AG04450 (cell line): ENCODE results near the gene TIMELESS. TPM values are rescaled to one million over a fixed set of nuclear protein-coding genes. Genes with fewer than 3 reads are reported as not detected.

Experiments
- CTCF ChIA-PET: fragments of 300-600, 350-600 bp; formaldehyde crosslinking; extraction: SDS; loops from one replicate; lab custom pipeline; 2022; ENCODE audit warnings: antibody characterized with exemption, inconsistent platforms; lab: Charles Lee
- POLR2A ChIA-PET: fragments of 350-600 bp; formaldehyde crosslinking; extraction: SDS; loops from one replicate; lab custom pipeline; 2021; ENCODE audit warnings: antibody characterized with exemption, inconsistent platforms; lab: Yijun Ruan, JAX
- DNase-seq: peaks from one replicate; pipeline ENCODE4 v3.0.0-alpha.2; 2011; ENCODE audit warnings: low read depth, low spot score
- H3K27ac ChIP-seq: one replicate; pipeline ENCODE4 v1.5.1; 2012; ENCODE audit warnings: low read depth, low read length, control low read depth
- H3K27me3 ChIP-seq: one replicate; pipeline ENCODE4 v1.6.0; 2012; ENCODE audit warnings: low read length; ENCODE audit not compliant: control insufficient read depth, insufficient read depth
- H3K4me3 ChIP-seq: 2 replicates; pipeline ENCODE4 v1.5.1; 2011; ENCODE audit warnings: mild to moderate bottlenecking, low read depth, low read length, control low read depth
- H3K9me3 ChIP-seq: 2 replicates; pipeline ENCODE4 v1.5.1; 2012; ENCODE audit warnings: low read length; ENCODE audit not compliant: control insufficient read depth, insufficient read depth
- polyA plus RNA-seq: library from polyadenylated mRNA; depleted of rRNA; stranded (reverse); fragments of >200 nt; gene quantifications from 2 replicates; pipeline ENCODE4 v1.2.3, GENCODE V29; 2011
- TF ChIP-seq, protein P1 (sequence below): IDR thresholded peaks from 2 replicates; pipeline ENCODE4 v1.5.1; 2011; ENCODE audit warnings: low read depth, low read length, control low read depth, inconsistent platforms

Gene TIMELESS
- polyA plus RNA-seq, 1 experiment = 2.0 TPM

DNA sequence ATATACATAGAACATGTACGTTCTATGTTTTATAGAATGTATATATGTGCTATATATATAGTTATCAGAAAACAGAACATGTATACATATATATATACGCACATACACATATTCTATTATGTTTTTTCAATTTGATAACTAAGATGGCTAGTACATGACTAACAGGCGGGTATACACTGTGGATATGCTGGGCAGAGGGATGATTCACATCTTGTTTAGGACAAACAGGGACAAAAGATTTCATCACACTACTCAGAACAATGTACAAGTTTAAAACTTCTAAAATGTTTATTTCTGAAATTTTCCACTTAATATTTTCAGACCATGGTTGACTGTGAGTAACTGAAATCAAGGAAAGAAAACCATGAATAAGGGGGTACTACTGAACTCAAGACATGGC lies 17.4 kb downstream of the TIMELESS start:
- DNase-seq = no peak
- no peak overlapping the region for H3K4me3 ChIP-seq
- no peaks in the 10 kb centered on the region for H3K9me3 ChIP-seq
- ChIA-PET POLR2A (no interaction called here), CTCF (no interaction called here)
- no peaks in the 10 kb centered on the region for H3K27me3 ChIP-seq
- no peak overlapping the region for H3K27ac ChIP-seq
- TF ChIP-seq, protein P1, sequence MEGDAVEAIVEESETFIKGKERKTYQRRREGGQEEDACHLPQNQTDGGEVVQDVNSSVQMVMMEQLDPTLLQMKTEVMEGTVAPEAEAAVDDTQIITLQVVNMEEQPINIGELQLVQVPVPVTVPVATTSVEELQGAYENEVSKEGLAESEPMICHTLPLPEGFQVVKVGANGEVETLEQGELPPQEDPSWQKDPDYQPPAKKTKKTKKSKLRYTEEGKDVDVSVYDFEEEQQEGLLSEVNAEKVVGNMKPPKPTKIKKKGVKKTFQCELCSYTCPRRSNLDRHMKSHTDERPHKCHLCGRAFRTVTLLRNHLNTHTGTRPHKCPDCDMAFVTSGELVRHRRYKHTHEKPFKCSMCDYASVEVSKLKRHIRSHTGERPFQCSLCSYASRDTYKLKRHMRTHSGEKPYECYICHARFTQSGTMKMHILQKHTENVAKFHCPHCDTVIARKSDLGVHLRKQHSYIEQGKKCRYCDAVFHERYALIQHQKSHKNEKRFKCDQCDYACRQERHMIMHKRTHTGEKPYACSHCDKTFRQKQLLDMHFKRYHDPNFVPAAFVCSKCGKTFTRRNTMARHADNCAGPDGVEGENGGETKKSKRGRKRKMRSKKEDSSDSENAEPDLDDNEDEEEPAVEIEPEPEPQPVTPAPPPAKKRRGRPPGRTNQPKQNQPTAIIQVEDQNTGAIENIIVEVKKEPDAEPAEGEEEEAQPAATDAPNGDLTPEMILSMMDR = no peak

DNA sequence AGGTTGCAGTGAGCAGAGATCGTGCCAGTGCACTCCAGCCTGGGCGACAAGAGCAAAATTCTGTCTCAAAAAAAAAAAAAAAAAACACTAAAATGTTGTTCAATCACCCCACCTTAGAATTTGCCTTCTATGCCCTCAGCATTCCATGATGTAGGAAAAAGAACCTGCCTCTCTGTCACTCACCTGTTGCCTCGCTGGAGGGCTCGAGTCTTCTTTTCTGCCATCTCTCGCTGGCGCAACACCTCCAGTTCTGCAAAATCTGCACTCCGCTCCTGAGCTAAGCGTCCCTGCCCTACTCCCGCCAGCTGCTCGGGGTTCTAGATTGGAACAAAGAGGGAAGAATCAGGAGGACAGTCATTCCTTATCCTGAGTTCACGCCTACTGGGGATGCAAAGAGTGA lies 17.9 kb downstream of the TIMELESS start:
- POLR2A ChIA-PET = no interaction called here
- no peaks in the 10 kb centered on the region for H3K9me3 ChIP-seq
- no peak overlapping the region for H3K27ac ChIP-seq
- CTCF ChIA-PET = no interaction called here
- H3K4me3 ChIP-seq = no peak overlapping the region
- no peaks in the 10 kb centered on the region for H3K27me3 ChIP-seq
- no peak for DNase-seq
- TF ChIP-seq, protein P1 = no peak

DNA sequence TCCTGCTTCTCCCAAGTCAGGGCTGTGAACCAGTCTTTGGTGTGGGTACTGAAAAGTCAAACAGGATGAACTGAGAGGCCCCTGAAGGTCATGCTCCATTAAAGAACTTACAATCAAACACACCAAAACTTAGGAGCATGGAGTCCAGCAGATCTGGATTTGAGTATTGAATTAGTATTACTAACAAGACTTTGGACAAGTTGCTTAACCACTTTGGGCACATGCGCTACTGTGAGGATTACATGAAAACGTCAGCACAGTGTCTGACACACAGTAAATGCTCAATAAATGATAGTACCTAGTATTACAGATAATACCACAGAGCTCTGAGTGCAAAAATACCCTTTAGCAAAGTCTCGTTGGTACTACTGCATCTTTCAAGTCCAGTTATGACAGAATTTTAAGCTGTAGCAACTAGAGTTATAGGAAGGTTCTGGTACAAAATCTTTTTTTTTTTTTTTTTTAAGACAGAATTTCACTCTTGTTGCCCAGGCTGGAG lies 23.2 kb downstream of the TIMELESS start:
- no peak overlapping the region for H3K4me3 ChIP-seq
- no peak for DNase-seq
- CTCF ChIA-PET = no interaction called here
- no peaks in the 10 kb centered on the region for H3K27me3 ChIP-seq
- POLR2A ChIA-PET = no interaction called here
- no peak overlapping the region for H3K27ac ChIP-seq
- no peaks in the 10 kb centered on the region for H3K9me3 ChIP-seq
- TF ChIP-seq, protein P1 = no peak

DNA sequence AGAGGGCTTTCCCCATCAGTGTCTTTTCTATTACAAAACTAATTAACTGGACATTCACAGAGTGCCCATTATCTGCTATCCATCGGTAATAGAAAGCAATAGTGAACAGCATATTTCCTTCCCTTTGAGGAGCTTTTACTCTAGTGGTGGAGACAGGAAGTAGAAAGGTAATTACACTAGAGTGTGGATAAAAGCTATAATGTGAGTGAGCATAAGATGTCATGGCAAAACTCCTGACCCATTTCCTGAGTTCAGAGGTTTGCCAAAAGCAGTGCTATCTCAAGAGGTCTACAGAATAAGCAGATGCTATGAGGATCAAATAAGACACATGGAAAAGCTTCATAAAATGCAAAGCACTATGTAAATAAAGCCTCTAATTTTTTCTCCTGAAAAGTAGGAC lies 24.0 kb downstream of the TIMELESS start:
- no peak for DNase-seq
- TF ChIP-seq, protein P1 = no peak
- POLR2A ChIA-PET = no interaction called here
- no peaks in the 10 kb centered on the region for H3K9me3 ChIP-seq
- H3K4me3 ChIP-seq = no peak overlapping the region
- CTCF ChIA-PET = interaction anchor here (0.5 kb wide), 1 partner anchor 21 kb away, joined by 3 read pairs; no protein-coding TSS in a partner anchor
- no peak overlapping the region for H3K27ac ChIP-seq
- H3K27me3 ChIP-seq = no peaks in the 10 kb centered on the region

DNA sequence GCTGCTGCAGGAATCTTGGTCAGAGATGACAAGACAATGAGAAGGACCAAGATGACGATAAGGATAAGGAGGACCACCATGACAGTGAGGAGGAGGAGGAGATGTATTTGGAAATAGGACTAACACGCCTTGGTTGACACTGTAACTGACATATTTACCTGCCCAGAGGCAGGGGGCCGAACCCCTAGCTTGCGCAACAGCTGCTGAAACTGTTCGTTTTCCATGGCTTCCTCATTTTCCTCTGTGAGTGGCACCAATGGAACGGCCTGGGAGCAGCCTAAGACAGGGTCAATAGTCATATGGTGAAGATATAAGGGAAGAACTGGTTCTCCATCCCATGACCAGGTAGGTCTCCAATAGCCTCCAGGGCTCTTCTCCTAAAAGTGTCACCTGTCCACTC lies 28.8 kb downstream of the TIMELESS start:
- TF ChIP-seq, protein P1 = no peak
- no peaks in the 10 kb centered on the region for H3K27me3 ChIP-seq
- no peaks in the 10 kb centered on the region for H3K9me3 ChIP-seq
- DNase-seq = no peak
- H3K4me3 ChIP-seq = no peak overlapping the region
- POLR2A ChIA-PET = no interaction called here
- CTCF ChIA-PET = no interaction called here
- no peak overlapping the region for H3K27ac ChIP-seq
